ENCODE data around the gene SUSD1.

DNA sequence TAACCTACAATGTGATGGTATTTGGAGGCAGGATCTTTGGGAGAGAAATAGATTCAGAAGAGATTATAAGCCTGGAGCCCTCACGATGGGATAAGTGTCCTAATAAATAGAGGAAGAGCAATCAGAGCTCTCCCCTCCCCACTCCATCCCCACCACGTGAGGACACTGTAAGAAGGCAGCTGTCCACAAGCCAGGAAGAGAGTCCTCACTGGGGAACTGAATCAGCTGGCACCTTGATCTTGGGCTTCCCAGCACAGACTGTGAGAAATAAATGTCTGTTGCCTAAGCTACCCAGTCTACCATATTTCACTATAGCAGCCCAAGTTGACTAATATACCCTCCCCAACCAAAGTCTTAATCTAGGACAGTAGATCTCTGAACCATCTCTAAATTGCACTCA, 118.1 kb downstream of the SUSD1 start:
- TF ChIP-seq, protein P1, sequence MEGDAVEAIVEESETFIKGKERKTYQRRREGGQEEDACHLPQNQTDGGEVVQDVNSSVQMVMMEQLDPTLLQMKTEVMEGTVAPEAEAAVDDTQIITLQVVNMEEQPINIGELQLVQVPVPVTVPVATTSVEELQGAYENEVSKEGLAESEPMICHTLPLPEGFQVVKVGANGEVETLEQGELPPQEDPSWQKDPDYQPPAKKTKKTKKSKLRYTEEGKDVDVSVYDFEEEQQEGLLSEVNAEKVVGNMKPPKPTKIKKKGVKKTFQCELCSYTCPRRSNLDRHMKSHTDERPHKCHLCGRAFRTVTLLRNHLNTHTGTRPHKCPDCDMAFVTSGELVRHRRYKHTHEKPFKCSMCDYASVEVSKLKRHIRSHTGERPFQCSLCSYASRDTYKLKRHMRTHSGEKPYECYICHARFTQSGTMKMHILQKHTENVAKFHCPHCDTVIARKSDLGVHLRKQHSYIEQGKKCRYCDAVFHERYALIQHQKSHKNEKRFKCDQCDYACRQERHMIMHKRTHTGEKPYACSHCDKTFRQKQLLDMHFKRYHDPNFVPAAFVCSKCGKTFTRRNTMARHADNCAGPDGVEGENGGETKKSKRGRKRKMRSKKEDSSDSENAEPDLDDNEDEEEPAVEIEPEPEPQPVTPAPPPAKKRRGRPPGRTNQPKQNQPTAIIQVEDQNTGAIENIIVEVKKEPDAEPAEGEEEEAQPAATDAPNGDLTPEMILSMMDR (IDR thresholded peaks at IDR 0.05) = no peak
- no peak for TF ChIP-seq POLR2A (IDR thresholded peaks at IDR 0.05)
- no peak for TF ChIP-seq EP300 (IDR thresholded peaks at IDR 0.05)

Data from ovary (tissue), 3 donors.